Tibial nerve (tissue), 4 donors: ENCODE data around the gene CDCA3. TPM values are rescaled to one million over a fixed set of nuclear protein-coding genes. Genes with fewer than 3 reads are reported as not detected.

Experiments
- DNase-seq, 2 donors: peaks; one replicate each; pipeline ENCODE4 v3.0.0-alpha.2; 2019; ENCODE audit warnings: low spot score in 2 of 2
- H3K27ac ChIP-seq, 4 donors: fragments of 200-600 bp; sonication (generic) in 3 of 4; one replicate each; pipeline ENCODE4 v1.5.1; 2017 to 2019; ENCODE audit warnings: mild to moderate bottlenecking in 1 of 4
- H3K27me3 ChIP-seq, 2 donors: fragments of 200-600 bp; sonication (generic) in 1 of 2; one replicate each; pipeline versions ENCODE4 v1.5.1 to v1.6.0; 2017 to 2019
- H3K36me3 ChIP-seq, 3 donors: fragments of 200-600 bp; sonication (generic); one replicate each; pipeline ENCODE4 v1.5.1; 2018 to 2019
- H3K4me1 ChIP-seq, 4 donors: fragments of 200-600 bp; sonication (generic) in 3 of 4; one replicate each; pipeline ENCODE4 v1.5.1; 2017 to 2019
- H3K4me3 ChIP-seq, 4 donors: fragments of 200-600 bp; sonication (generic) in 3 of 4; one replicate each; pipeline ENCODE4 v1.5.1; 2017 to 2019; ENCODE audit warnings: mild to moderate bottlenecking in 1 of 4, moderate library complexity in 1 of 4
- H3K9me3 ChIP-seq, 4 donors: fragments of 200-600 bp; sonication (generic) in 3 of 4; one replicate each; pipeline ENCODE4 v1.5.1; 2017 to 2019
- EP300 ChIP-seq, 2 donors: sonication (generic); formaldehyde crosslinking; IDR thresholded peaks; one replicate each; pipeline ENCODE4 v1.6.1; 2017; ENCODE audit warnings: antibody characterized with exemption in 2 of 2, mild to moderate bottlenecking in 1 of 2
- POLR2A ChIP-seq, 2 donors: fragments of 450-650 bp; IDR thresholded peaks; one replicate each; pipeline ENCODE4 v1.6.1; 2017; ENCODE audit warnings: antibody characterized with exemption in 2 of 2, mild to moderate bottlenecking in 2 of 2, moderate library complexity in 2 of 2
- WGBS, 2 donors: methylation state at CpG; one replicate each; pipeline ENCODE4 v1.1.5; 2018; 5-methylcytosine and 5-hydroxymethylcytosine counted together
- total RNA-seq, 4 donors: library from RNA; depleted of rRNA; stranded (reverse); fragments of >200 nt; gene quantifications; one replicate each; pipeline ENCODE4 v1.1.0, GENCODE V29; 2016
- TF ChIP-seq, protein P1 (sequence below), 5 experiments: fragments of 200-600 bp in 3 of 5; fragments of 450-650 bp in 2 of 5; sonication (generic) in 3 of 5; IDR thresholded peaks; one replicate each; pipeline ENCODE4 v1.5.1; 2016 to 2019; ENCODE audit warnings: antibody characterized with exemption in 5 of 5, mild to moderate bottlenecking in 3 of 5, moderate library complexity in 2 of 5

The CDCA3 gene
- total RNA-seq, 4 donors from 2014 or later = 0.21 to 19.4 (median 3.6) TPM

DNA sequence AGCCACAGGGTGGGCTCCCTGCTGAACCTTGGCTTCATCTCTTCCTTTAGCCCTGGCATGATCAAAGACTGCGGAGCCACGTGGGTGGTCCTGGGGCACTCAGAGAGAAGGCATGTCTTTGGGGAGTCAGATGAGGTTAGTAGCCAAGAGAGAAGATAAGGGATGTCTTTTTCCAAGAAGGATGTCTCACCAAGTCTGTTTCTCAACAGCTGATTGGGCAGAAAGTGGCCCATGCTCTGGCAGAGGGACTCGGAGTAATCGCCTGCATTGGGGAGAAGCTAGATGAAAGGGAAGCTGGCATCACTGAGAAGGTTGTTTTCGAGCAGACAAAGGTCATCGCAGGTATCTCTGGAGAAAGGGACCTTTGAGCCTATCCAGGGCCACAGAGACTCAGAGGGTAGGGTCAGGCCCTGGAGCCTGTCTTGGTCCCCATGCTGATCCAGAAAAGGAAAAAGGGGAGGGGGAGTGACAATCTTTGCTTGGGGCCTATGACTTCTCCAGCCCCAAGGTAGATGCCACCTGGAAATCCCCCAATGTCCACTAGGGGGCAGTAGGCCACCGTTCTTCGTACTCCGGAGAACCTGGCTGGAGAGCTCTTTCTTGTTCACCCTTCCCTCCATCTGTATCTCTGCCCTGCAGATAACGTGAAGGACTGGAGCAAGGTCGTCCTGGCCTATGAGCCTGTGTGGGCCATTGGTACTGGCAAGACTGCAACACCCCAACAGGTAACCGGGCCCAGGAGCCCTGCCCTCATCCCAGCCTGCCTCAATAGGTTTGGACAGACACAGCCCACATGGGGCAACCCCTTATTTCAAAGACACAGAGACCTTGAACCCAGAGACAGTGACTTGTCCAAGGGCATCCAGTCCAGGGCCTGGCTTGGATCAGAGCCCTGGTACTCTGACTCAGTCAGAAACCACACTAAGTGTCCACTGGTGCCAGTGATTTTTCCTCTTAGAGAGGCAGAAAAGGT lies 18.2 kb upstream of the CDCA3 start:
- H3K4me1 ChIP-seq = peaks cover 0 to 60% (median 32%) of the 10 kb centered on the region in 4 donors

DNA sequence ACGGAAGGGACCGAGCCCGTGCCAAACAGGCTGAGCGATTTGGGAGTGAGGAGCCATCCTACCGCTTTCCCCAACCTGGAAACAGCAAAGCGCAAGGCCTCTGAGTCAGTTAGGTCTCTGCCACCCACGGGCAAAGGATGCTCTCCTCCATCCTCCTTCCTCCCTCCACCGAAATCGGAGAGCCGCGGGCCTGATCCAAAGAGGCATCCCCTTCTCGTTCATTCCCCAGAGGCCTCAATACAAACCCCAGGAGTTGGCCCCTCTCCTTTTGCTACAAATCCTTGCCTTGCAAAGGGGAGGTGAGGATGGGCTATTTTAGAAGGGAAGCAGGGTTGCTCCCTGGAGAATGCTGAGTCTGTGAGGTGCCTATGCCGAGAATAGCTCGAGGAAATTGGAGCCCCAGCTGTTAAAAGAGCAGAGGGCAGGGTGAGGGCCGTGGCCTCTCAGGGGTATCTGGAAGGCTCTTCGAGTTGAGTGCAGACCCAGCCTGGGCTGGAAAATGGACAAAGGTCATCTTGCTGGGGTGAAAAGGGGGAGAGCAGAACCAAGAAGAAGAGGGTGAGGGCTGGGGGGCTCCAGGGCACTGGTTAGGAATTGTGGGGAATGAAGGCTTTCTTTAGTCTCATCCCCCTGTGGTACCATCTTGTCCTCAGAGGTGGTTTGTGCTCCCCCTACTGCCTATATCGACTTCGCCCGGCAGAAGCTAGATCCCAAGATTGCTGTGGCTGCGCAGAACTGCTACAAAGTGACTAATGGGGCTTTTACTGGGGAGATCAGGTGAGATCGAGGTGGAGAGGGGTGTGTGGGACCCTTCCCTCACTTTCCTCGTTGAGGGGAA lies 17.3 kb upstream of the CDCA3 start:
- H3K27ac ChIP-seq = peak overlapping the region; percentile 77 to 98 (median 96)
- 5 to 7% methylated on average over 17 to 22 of the region's 22 CpGs for WGBS, 2 donors
- TF ChIP-seq, protein P1, sequence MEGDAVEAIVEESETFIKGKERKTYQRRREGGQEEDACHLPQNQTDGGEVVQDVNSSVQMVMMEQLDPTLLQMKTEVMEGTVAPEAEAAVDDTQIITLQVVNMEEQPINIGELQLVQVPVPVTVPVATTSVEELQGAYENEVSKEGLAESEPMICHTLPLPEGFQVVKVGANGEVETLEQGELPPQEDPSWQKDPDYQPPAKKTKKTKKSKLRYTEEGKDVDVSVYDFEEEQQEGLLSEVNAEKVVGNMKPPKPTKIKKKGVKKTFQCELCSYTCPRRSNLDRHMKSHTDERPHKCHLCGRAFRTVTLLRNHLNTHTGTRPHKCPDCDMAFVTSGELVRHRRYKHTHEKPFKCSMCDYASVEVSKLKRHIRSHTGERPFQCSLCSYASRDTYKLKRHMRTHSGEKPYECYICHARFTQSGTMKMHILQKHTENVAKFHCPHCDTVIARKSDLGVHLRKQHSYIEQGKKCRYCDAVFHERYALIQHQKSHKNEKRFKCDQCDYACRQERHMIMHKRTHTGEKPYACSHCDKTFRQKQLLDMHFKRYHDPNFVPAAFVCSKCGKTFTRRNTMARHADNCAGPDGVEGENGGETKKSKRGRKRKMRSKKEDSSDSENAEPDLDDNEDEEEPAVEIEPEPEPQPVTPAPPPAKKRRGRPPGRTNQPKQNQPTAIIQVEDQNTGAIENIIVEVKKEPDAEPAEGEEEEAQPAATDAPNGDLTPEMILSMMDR (IDR thresholded peaks at IDR 0.05) = no peak
- TF ChIP-seq EP300 (IDR thresholded peaks at IDR 0.05) = no peak
- no peak for TF ChIP-seq POLR2A (IDR thresholded peaks at IDR 0.05)
- peak overlapping the region; percentile 76 to 96 (median 94) for H3K4me3 ChIP-seq
- peaks cover 0 to 52% (median 32%) of the 10 kb centered on the region in 4 donors for H3K4me1 ChIP-seq
- no peak for DNase-seq
- H3K9me3 ChIP-seq = no peaks in the 10 kb centered on the region
- no peaks in the 10 kb centered on the region for H3K27me3 ChIP-seq
- peaks cover 0 to 50% (median 0%) of the 10 kb centered on the region in 3 donors for H3K36me3 ChIP-seq

More for the DNA sequence above, 18.2 kb upstream of the CDCA3 start:
- 29 to 34% methylated on average over 12 of the region's 12 CpGs for WGBS, 2 donors
- H3K27ac ChIP-seq = peak overlapping the region in 3 of 4 donors; percentile 94 to 98 (median 97)
- no peaks in the 10 kb centered on the region for H3K27me3 ChIP-seq
- DNase-seq = peak; percentile 69 to 88
- no peaks in the 10 kb centered on the region for H3K9me3 ChIP-seq
- H3K36me3 ChIP-seq = peaks cover 0 to 41% (median 0%) of the 10 kb centered on the region in 3 donors
- peak overlapping the region in 1 of 4 donors; percentile 76 for H3K4me3 ChIP-seq
- TF ChIP-seq, protein P1 (IDR thresholded peaks at IDR 0.05) = peak; percentile 84 to 95 (median 88)
- TF ChIP-seq POLR2A (IDR thresholded peaks at IDR 0.05) = no peak

DNA sequence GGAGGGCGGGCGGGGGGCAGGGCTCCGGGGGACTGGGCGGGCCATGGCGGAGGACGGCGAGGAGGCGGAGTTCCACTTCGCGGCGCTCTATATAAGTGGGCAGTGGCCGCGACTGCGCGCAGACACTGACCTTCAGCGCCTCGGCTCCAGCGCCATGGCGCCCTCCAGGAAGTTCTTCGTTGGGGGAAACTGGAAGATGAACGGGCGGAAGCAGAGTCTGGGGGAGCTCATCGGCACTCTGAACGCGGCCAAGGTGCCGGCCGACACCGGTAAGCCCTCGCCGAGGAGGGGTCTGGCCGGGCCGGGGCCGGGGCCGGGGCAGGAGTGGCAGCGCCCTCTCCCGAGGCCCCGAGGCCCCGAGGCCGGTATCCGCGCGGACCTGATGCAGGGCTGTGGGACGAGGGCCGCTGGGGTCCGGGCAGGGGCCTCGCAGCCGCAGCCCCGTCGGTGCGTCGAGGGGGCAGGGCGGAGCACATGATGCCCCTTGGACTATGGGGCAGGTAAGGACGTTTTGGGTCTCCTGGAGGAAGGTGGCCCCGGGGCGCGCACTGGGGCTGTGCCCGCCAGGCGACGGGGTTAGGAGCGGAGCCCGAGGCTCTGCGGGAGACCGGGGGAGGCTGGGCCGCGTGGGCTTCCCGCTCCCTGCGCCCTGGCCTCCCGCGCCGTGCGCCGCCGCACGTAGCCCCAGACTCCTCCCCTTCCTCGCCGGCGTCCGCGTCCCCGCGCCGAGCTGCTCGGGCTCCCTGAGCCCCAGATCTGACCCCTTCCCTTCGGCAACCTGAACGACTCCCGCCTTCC lies 16.5 kb upstream of the CDCA3 start, which contains the start of gene TPI1:
TPI1 (plus strand) TSS at position 119 of the 798 bp plus-strand sequence; CDS start at position 155, 36 bp downstream.
- WGBS, 2 donors = 0 to 2% methylated on average over 15 to 24 of the region's 86 CpGs

DNA sequence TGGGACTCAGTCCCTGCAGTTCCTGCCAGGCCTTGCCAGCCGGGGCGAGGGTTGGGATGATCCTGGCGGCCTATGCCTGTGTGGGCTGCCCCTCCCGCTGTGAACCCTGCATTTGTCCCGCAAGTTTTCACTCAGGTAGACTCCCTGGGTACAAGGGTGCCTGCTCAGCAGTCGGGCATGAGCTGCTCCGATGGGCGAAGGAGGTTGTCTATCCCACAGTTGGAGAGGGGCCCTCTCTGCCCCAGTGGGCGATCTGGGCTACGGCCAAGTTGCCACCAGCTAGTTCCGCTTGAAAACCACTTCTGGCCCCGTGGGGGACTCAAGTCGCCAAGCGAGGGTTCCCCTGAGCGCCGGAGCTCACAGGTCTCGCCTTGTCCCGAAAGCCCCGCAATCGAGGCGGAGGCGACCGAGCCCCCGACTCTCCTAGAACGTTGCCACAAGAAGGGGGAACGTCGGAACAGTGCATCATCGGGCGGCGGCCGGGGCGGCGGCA lies 15.9 kb upstream of the CDCA3 start:
- H3K9me3 ChIP-seq = no peaks in the 10 kb centered on the region
- peak in 1 of 2 donors; percentile 71 for DNase-seq
- WGBS, 2 donors = 0% methylated on average over 16 to 27 of the region's 33 CpGs
- peak overlapping the region; percentile 76 to 96 (median 94) for H3K4me3 ChIP-seq
- peaks cover 0 to 49% (median 29%) of the 10 kb centered on the region in 4 donors for H3K4me1 ChIP-seq
- H3K36me3 ChIP-seq = peaks cover 0 to 64% (median 2%) of the 10 kb centered on the region in 3 donors
- H3K27me3 ChIP-seq = no peaks in the 10 kb centered on the region
- TF ChIP-seq, protein P1 (IDR thresholded peaks at IDR 0.05) = no peak
- no peak for TF ChIP-seq EP300 (IDR thresholded peaks at IDR 0.05)
- TF ChIP-seq POLR2A (IDR thresholded peaks at IDR 0.05) = no peak
- H3K27ac ChIP-seq = peak overlapping the region; percentile 77 to 98 (median 96)

More for the DNA sequence above, 16.5 kb upstream of the CDCA3 start, which contains the start of gene TPI1:
- Histone ChIP-seq H3K4me3 (peak within 1 kb of the TSS; percentile 76 to 96 (median 94)), H3K27me3 (no peaks in the 10 kb centered on the region), H3K27ac (peak within 1 kb of the TSS; percentile 77 to 98 (median 96)), H3K4me1 (peaks cover 0 to 52% (median 32%) of the 10 kb centered on the region in 4 donors), H3K9me3 (no peaks in the 10 kb centered on the region), H3K36me3 (peaks cover 0 to 58% (median 0%) of the 10 kb centered on the region in 3 donors)
- DNase-seq = peak in 1 of 2 donors; percentile 74
- TF ChIP-seq POLR2A (IDR thresholded peaks at IDR 0.05) (peak; percentile 96), EP300 (IDR thresholded peaks at IDR 0.05) (peak in 1 of 2 donors; percentile 99)
- TF ChIP-seq, protein P1 (IDR thresholded peaks at IDR 0.05) = peak in 3 of 5 experiments; percentile 3 to 23 (median 10)
